Measurements from ENCODE around the gene KPNA5.
"Not testable (repeated sequence)": the region's sequence is repeated elsewhere in the genome, so short reads cannot be mapped to it uniquely, and the experiment has no call there.

The KPNA5 gene

DNA sequence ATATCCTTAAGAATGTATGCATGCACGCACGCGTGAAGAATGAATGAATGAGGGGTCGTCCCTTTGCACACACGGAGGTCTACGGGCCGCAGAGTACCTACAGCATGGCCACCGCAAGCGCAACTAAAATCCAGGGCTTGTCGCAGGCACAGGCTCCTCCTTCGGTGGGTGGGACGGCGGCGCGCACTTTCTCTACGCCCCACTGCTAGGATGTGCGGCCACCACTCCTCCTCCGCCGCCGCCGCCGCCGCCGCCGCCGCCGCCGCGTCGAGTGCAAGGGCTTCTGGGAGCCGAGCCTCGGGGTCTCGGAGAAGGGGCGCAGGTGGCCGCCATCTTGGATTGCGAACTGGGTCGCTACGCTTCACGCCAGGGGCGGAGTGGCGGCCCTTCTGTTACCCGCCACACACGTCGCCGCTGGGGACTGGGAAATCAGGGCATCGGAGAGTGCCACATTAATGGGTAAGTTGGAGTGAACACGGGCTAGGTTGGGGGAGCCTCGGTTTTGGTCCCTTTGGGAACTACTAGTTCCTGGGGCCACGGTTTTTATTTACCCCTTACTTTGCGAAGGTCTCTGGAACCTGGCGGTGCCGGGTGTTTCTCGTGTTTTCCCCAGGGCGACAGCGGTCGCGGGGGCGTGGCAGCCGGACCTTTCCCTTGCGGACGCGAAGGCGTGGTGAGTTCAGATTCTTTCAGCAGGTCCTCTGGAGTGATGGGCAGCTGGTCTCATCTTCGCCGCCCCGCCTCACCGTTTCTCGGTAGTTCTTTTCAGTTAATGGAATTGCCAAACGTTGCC is at the start of gene KPNA5:
Gene KPNA5 (plus strand): TSS at position 332 of the 793 bp plus-strand sequence. CDS start 124 bp downstream, at position 456.
- DNase-seq = peak; percentile 97

DNA sequence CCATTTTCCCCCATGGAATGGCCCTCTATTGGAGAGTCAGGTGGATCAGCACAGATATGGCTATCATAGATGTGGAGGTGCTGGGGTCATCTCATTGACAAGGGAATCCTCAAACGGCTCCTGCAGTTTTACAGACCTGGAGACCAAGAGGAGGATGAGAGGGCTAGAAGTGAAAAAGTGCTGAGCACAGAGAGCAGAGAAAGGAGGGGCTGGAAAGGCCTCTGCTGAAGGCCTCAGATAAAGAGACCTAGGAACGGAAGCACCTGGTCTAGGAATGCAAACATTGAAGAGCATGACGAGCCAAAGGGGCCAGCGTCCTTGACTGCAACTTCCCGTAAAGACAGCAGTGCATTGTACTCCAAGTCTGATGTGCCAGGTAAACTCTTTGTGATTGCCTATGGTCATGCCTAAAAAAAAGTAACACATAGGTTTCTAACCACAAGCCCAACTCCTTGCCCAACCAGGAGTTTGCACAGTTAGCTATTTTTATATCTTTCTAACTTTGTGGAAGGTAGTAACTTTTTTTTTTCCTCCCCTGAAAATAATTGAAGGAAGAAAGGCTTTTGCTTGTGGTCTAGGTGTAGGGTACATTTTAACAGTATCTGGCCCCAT is 49.5 kb upstream of the KPNA5 start:
- no peak for DNase-seq

GRCh38 chr6:116633685-116634084 is 47.3 kb upstream of the KPNA5 start:
- DNase-seq = no peak

- no peak for DNase-seq
Observed at GRCh38 chr6:116648156-116648555, 32.9 kb upstream of the KPNA5 start.

- DNase-seq = no peak
Observed at GRCh38 chr6:116649129-116649528, 31.9 kb upstream of the KPNA5 start.

- DNase-seq = no peak
Observed at GRCh38 chr6:116651916-116652315, 29.1 kb upstream of the KPNA5 start.

- no peak for DNase-seq
Observed at GRCh38 chr6:116661594-116661993, 19.4 kb upstream of the KPNA5 start.

GRCh38 chr6:116662202-116662601 is 18.8 kb upstream of the KPNA5 start:
- DNase-seq = no peak

- no peak for DNase-seq
Observed at GRCh38 chr6:116663308-116663707, 17.7 kb upstream of the KPNA5 start.

- DNase-seq = not testable (repeated sequence)
Observed at GRCh38 chr6:116664169-116664568, 16.8 kb upstream of the KPNA5 start.

DNA sequence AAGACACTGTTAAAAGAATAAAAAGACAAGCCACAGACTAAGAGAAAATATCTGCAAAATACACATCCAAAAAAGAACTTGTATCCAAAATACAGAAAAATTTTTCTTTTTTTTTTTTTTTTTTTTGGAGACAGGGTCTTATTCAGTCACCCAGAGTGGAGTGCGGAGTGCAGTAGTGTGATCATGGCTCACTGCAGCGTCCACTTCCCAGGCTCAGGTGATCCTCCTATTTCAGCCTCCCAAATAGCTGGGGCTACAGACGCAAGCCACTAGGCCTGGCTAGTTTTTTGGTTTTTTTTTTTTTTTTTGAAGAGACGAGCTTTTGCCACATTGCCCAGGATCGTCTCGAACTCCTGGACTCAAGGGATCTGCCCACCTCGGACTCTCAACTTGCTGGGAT is 15.5 kb upstream of the KPNA5 start:
- DNase-seq = no peak

DNA sequence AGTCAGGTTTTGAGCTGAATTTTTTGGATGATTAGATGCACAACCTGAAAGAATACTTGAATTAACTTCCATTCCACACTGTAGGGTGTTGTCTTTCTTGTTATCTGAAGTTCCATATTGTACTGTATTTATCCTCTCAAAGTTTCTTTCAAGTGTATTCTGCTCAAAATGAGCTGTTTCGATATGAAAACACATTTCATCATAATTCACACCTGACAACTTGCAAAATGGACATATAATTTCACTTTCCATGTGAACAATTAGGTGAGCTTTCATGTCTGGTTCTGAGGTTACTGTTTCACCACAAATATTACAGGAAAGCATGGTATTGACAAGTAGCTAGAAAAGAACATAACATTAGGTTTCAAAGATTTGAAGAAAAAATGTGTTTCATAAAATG is 14.1 kb upstream of the KPNA5 start:
- no peak for DNase-seq

DNA sequence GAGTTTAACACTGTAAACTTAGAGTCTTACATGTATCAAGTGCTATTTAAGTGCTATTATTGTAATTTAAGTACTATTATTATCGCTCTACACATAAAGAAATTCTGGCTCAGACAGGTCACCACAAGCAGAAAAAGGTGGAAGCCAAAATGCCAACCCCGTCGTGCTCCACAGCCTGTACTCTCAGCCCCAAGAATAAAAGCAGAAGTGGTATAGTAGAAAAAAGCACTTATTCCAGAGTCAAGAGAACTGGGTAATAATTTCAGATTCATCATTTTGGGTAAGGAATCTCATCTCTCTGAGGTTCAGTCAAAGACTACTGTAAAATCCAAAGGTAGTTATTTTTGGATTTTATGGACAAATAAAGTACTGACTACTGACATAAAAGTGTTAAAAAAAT is 13.4 kb upstream of the KPNA5 start:
- DNase-seq = no peak

DNA sequence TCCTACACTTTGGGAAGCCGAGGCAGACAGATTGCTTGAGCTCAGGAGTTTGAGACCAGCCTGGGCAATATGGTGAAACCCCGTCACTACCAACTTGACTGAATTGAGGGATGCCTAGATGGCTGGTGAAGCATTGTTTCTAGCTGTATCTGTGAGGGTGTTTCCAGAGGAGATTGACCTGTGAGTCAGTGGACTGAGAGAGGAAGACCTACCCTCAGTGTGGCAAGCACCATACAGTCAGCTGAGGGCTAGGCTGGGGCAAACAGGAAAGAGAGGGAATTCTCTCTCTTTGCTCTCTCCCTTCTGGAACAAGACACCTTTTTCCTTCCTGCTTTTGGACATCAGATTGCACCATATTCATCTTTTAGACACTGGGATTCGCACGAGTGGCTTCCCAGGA is 8.7 kb upstream of the KPNA5 start:
- DNase-seq = no peak

DNA sequence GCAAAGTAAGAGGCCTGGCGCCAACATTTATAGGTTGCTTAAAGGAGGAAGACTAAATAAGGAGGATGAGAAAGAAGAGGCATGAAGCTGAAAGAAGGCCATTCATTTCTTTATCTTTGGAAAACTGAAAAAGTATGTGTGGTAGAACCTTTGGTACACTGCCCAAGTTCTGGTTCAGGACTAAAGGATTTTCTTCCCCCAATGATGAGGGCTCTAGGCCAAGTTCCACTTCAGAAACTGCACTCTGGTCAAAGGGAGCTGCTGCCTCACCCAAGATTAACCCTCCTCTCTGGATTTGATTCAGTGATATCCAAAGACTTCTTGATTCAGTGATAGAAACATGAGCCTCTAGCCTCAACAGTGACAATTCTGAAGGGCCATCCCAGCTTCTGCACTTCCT is 5.0 kb upstream of the KPNA5 start:
- DNase-seq = no peak

- no peak for DNase-seq
Observed at GRCh38 chr6:116682334-116682712, 1.3 kb downstream of the KPNA5 start.

- DNase-seq = no peak
Observed at GRCh38 chr6:116685437-116685993, 4.5 kb downstream of the KPNA5 start.

- not testable (repeated sequence) for DNase-seq
Observed at GRCh38 chr6:116686475-116687101, 5.6 kb downstream of the KPNA5 start.

- DNase-seq = no peak
Observed at GRCh38 chr6:116691154-116691553, 10.1 kb downstream of the KPNA5 start.

DNA sequence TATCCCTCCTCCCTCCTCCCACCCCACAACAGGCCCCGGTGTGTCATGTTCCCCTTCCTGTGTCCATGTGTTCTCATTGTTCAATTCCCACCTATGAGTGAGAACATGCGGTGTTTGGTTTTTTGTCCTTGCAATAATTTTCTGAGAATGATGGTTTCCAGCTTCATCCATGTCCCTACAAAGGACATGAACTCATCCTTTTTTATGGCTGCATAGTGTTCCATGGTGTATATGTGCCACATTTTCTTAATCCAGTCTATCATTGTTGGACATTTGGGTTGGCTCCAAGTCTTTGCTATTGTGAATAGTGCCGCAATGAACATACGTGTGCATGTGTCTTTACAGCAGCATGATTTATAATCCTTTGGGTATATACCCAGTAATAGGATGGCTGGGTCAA is 11.9 kb downstream of the KPNA5 start:
- not testable (repeated sequence) for DNase-seq

DNA sequence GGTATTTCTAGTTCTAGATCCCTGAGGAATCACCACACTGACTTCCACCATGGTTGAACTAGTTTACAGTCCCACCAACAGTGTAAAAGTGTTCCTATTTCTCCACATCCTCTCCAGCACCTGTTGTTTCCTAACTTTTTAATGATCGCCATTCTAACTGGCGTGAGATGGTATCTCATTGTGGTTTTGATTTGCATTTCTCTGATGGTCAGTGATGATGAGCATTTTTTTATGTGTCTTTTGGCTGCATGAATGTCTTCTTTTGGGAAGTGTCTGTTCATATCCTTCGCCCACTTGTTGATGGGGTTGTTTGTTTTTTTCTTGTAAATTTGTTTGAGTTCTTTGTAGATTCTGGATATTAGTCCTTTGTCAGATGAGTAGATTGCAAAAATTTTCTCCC is 12.3 kb downstream of the KPNA5 start:
- not testable (repeated sequence) for DNase-seq

- DNase-seq = no peak
Observed at GRCh38 chr6:116695401-116695800, 14.4 kb downstream of the KPNA5 start.

- no peak for DNase-seq
Observed at GRCh38 chr6:116697480-116697879, 16.5 kb downstream of the KPNA5 start.

DNA sequence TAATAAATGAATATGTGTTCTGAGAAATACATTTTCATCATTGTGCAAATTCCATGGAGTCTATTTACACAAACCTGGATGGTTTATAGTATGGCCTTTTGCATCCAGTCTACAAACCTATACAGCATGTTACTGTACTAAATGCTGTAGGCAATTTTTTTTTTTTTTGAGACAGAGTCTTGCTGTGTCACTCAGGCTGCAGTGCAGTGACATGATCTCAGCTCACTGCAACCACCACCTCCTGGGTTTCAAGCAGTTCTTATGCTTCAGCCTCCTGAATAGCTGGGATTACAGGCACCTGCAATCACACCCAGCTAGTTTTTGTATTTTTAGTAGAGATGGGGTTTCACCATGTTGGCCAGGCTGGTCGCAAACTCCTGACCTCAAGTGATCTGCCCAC is 22.9 kb downstream of the KPNA5 start:
- DNase-seq = not testable (repeated sequence)
